H1 (cell line): ENCODE results near the gene ZNF433. TPM values are rescaled to one million over a fixed set of nuclear protein-coding genes. Genes with fewer than 3 reads are reported as not detected.

Experiments used
- polyA plus RNA-seq, 7 experiments: library from polyadenylated mRNA; depleted of rRNA in 3 of 7; stranded (reverse) in 5 of 7; unstranded in 2 of 7; fragments of >200 nt in 5 of 7; fragments of 200-250 nt in 2 of 7; gene quantifications; 1 replicate in 5 of 7; 2 replicates in 1 of 7; 4 replicates in 1 of 7; pipeline versions ENCODE4 v1.2.1 to v1.2.3, GENCODE V29; 2011 to 2013; ENCODE audit warnings: missing spikeins in 2 of 7, mixed read lengths in 2 of 7
- small RNA-seq: library from polyadenylated mRNA; stranded (forward); fragments of <200 nt; extraction: miRNeasy Mini kit (QIAGEN cat#:217004); gene quantifications from one replicate; pipeline ENCODE3, GENCODE V24; 2013; ENCODE audit not compliant: insufficient read depth
- total RNA-seq: library from RNA; stranded (reverse); fragmentation: NEBNext Ultra II Directional; extraction: Animal tissue kit (Norgen Biotek cat#: 25700); gene quantifications from 2 replicates; pipeline ENCODE4 v1.2.1, GENCODE V29; 2021

Gene ZNF433
- total and polyA plus RNA-seq, 2 of the 8 experiments (the other 6 are each of a cell fraction or from before 2014, with no cell fraction given), result 0.68 to 1.8 TPM

Small RNAs within 50 kb of the gene (small RNA-seq; reads per million reads assigned to genes)
- gene RNA5SP464, result not detected
- gene RNA5SP465, result not detected
- not detected for gene RNA5SP466

Other genes with a start within 250 kb of the ZNF433 start
- gene ZNF491, start 237.2 kb downstream of the ZNF433 start, total RNA-seq, result 0.78 and 0.84 TPM in 2 replicates
- gene ZNF491, start 237.2 kb downstream of the ZNF433 start, polyA plus RNA-seq (2011; rRNA removed), result 0.18 and 0.31 TPM in 2 replicates
- 6.5 and 7.9 TPM in 2 replicates for gene ZNF440, start 221.4 kb downstream of the ZNF433 start, total RNA-seq
- 0.63 and 0.77 TPM in 2 replicates for gene ZNF440, start 221.4 kb downstream of the ZNF433 start, polyA plus RNA-seq (2011; rRNA removed)
- gene ZNF439, start 187.0 kb downstream of the ZNF433 start, total RNA-seq, result 0.17 TPM in 1 of 2 replicates, not detected in the other
- 0.05 and 0.09 TPM in 2 replicates for gene ZNF439, start 187.0 kb downstream of the ZNF433 start, polyA plus RNA-seq (2011; rRNA removed)
- 21.2 and 22.8 TPM in 2 replicates for gene ZNF69, start 147.9 kb downstream of the ZNF433 start, total RNA-seq
- 5.6 and 6.3 TPM in 2 replicates for gene ZNF69, start 147.9 kb downstream of the ZNF433 start, polyA plus RNA-seq (2011; rRNA removed)
- 9.4 and 10.5 TPM in 2 replicates for gene ZNF700, start 110.6 kb downstream of the ZNF433 start, total RNA-seq
- 1.5 and 3.0 TPM in 2 replicates for gene ZNF700, start 110.6 kb downstream of the ZNF433 start, polyA plus RNA-seq (2011; rRNA removed)
- 1.7 TPM in 2 replicates for gene ZNF763, start 70.6 kb downstream of the ZNF433 start, total RNA-seq
- gene ZNF763, start 70.6 kb downstream of the ZNF433 start, polyA plus RNA-seq (2011; rRNA removed), result 0.39 and 0.46 TPM in 2 replicates
- gene ZNF878, start 17.3 kb upstream of the ZNF433 start, total RNA-seq, result 9.1 and 9.5 TPM in 2 replicates
- 0.57 and 0.91 TPM in 2 replicates for gene ZNF878, start 17.3 kb upstream of the ZNF433 start, polyA plus RNA-seq (2011; rRNA removed)
- gene ZNF844, start 29.1 kb upstream of the ZNF433 start, total RNA-seq, result 9.4 and 9.8 TPM in 2 replicates
- gene ZNF844, start 29.1 kb upstream of the ZNF433 start, polyA plus RNA-seq (2011; rRNA removed), result 2.7 and 3.1 TPM in 2 replicates
- 7.4 and 9.0 TPM in 2 replicates for gene ZNF20, start 104.7 kb upstream of the ZNF433 start, total RNA-seq
- gene ZNF20, start 104.7 kb upstream of the ZNF433 start, polyA plus RNA-seq (2011; rRNA removed), result 0.75 and 1.6 TPM in 2 replicates
- 23.3 and 26.8 TPM in 2 replicates for gene ZNF625, start 121.1 kb upstream of the ZNF433 start, total RNA-seq
- gene ZNF625, start 121.1 kb upstream of the ZNF433 start, polyA plus RNA-seq (2011; rRNA removed), result 2.3 and 2.5 TPM in 2 replicates
- 6.9 and 9.9 TPM in 2 replicates for gene ZNF136, start 127.4 kb upstream of the ZNF433 start, total RNA-seq
- gene ZNF136, start 127.4 kb upstream of the ZNF433 start, polyA plus RNA-seq (2011; rRNA removed), result 0.85 and 1.6 TPM in 2 replicates